Gastroesophageal sphincter (tissue), 4 donors: ENCODE measurements around the gene LAMA2. TPM values are rescaled to one million over a fixed set of nuclear protein-coding genes. Genes with fewer than 3 reads are reported as not detected.
"Not testable (repeated sequence)": the region's sequence is repeated elsewhere in the genome, so short reads cannot be mapped to it uniquely, and the experiment has no call there.

ENCODE experiments used
- ATAC-seq: fragments of 150-250 bp; one replicate; pipeline ENCODE4 v1.9.1; 2016; ENCODE audit warnings: mild to moderate bottlenecking, moderate library complexity
- H3K27ac ChIP-seq, 4 donors: fragments of 200-600 bp; sonication (generic) in 3 of 4; 1 replicate in 3 of 4; 2 replicates in 1 of 4; pipeline ENCODE4 v1.5.1; 2016 to 2019
- H3K27me3 ChIP-seq: fragments of 200-600 bp; sonication (generic); one replicate; pipeline ENCODE4 v1.5.1; 2019
- H3K36me3 ChIP-seq, 2 donors: fragments of 200-600 bp; sonication (generic); one replicate each; pipeline ENCODE4 v1.5.1; 2019; ENCODE audit warnings: control low read depth in 1 of 2
- H3K4me1 ChIP-seq, 3 donors: fragments of 200-600 bp; sonication (generic); 1 replicate in 2 of 3; 2 replicates in 1 of 3; pipeline ENCODE4 v1.5.1; 2016 to 2019; ENCODE audit warnings: control low read depth in 2 of 3
- H3K4me3 ChIP-seq, 2 donors: fragments of 200-600 bp; sonication (generic); one replicate each; pipeline ENCODE4 v1.5.1; 2019; ENCODE audit warnings: mild to moderate bottlenecking in 1 of 2, moderate library complexity in 1 of 2
- H3K9me3 ChIP-seq, 3 donors: fragments of 200-600 bp; sonication (generic); one replicate each; pipeline ENCODE4 v1.5.1; 2017 to 2019; ENCODE audit warnings: control low read depth in 2 of 3
- CTCF ChIP-seq, 4 experiments: fragments of 200-600 bp in 2 of 4; fragments of 450-650 bp in 2 of 4; sonication (generic) in 1 of 4; IDR thresholded peaks; one replicate each; pipeline ENCODE4 v1.5.1; 2017 to 2019; ENCODE audit warnings: antibody characterized with exemption in 4 of 4, mild to moderate bottlenecking in 2 of 4, moderate library complexity in 2 of 4
- EP300 ChIP-seq: sonication (generic); formaldehyde crosslinking; IDR thresholded peaks from one replicate; pipeline ENCODE4 v1.6.1; 2017; ENCODE audit warnings: antibody characterized with exemption, mild to moderate bottlenecking
- POLR2A ChIP-seq, 2 donors: fragments of 450-650 bp; IDR thresholded peaks; one replicate each; pipeline ENCODE4 v1.6.1; 2017; ENCODE audit warnings: antibody characterized with exemption in 2 of 2, mild to moderate bottlenecking in 2 of 2, moderate library complexity in 1 of 2
- POLR2AphosphoS5 ChIP-seq: sonication (generic); formaldehyde crosslinking; IDR thresholded peaks from one replicate; pipeline ENCODE4 v1.6.1; 2017; ENCODE audit warnings: antibody characterized with exemption
- WGBS, 2 donors: methylation state at CpG; one replicate each; pipeline ENCODE4 v1.1.5; 2018; ENCODE audit warnings: low coverage in 1 of 2; 5-methylcytosine and 5-hydroxymethylcytosine counted together
- total RNA-seq, 4 donors: library from RNA; depleted of rRNA; stranded (reverse); fragments of >200 nt; gene quantifications; one replicate each; pipeline ENCODE4 v1.1.0, GENCODE V29; 2016

LAMA2 gene
- total RNA-seq, 4 donors from 2014 or later: 103 to 199 (median 153) TPM

GRCh38 chr6:129033581-129033980, 150.6 kb downstream of the LAMA2 start:
- TF ChIP-seq CTCF (IDR thresholded peaks at IDR 0.05) (no peak), EP300 (no peak)
- 90% methylated on average over 2 of the region's 2 CpGs; no CpG with 5 or more reads in 1 of the 2 donors for WGBS, 2 donors
- ATAC-seq: no peak
- no peaks in the 10 kb centered on the region for H3K27me3 ChIP-seq
- no peaks in the 10 kb centered on the region for H3K9me3 ChIP-seq
- no peaks in the 10 kb centered on the region for H3K36me3 ChIP-seq
- H3K27ac ChIP-seq: no peak overlapping the region
- H3K4me3 ChIP-seq: no peak overlapping the region
- H3K4me1 ChIP-seq: no peaks in the 10 kb centered on the region

GRCh38 chr6:129041563-129041962, 158.6 kb downstream of the LAMA2 start:
- Histone ChIP-seq H3K9me3 (peaks cover 0 to 11% (median 0%) of the 10 kb centered on the region in 3 donors), H3K4me1 (no peaks in the 10 kb centered on the region), H3K36me3 (no peaks in the 10 kb centered on the region), H3K4me3 (no peak overlapping the region), H3K27ac (no peak overlapping the region), H3K27me3 (no peaks in the 10 kb centered on the region)
- TF ChIP-seq EP300 (no peak), CTCF (IDR thresholded peaks at IDR 0.05) (no peak), POLR2AphosphoS5 (no peak), POLR2A (IDR thresholded peaks at IDR 0.05) (no peak)
- ATAC-seq: no peak
- WGBS, 2 donors: 85% methylated on average over 2 of the region's 2 CpGs; no CpG with 5 or more reads in 1 of the 2 donors

DNA sequence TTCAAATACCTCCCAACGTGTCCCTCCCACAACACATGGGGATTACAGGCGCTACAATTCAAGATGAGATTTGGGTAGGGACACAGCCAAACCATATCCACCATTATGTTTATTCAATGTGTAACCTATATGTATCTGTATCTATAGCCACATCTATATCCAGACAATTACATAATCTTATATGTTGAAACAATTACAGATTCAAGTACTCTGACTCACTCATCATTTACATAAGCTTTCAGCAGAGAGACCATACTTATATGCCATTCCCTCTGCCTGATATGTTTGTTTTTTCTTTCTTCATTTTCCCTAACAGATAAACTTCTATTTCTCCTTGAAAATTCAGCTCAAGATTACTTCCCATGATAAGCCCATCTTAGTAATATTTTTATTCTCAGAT, 163.6 kb downstream of the LAMA2 start:
- H3K27me3 ChIP-seq: no peaks in the 10 kb centered on the region
- no peak overlapping the region for H3K27ac ChIP-seq
- 85 to 90% methylated on average over 2 of the region's 2 CpGs for WGBS, 2 donors
- H3K36me3 ChIP-seq: peaks cover 0 to 11% of the 10 kb centered on the region in 2 donors
- no peak overlapping the region for H3K4me3 ChIP-seq
- TF ChIP-seq CTCF (IDR thresholded peaks at IDR 0.05) (no peak), POLR2AphosphoS5 (no peak), POLR2A (IDR thresholded peaks at IDR 0.05) (no peak), EP300 (no peak)
- no peak for ATAC-seq
- peaks cover 0 to 11% (median 0%) of the 10 kb centered on the region in 3 donors for H3K9me3 ChIP-seq
- no peaks in the 10 kb centered on the region for H3K4me1 ChIP-seq

GRCh38 chr6:129047834-129048233, 164.9 kb downstream of the LAMA2 start:
- H3K4me3 ChIP-seq: no peak overlapping the region
- no peak for ATAC-seq
- WGBS, 2 donors: 89 to 100% methylated on average over 3 of the region's 3 CpGs
- H3K36me3 ChIP-seq: peaks cover 0 to 17% of the 10 kb centered on the region in 2 donors
- peaks cover 0 to 11% (median 0%) of the 10 kb centered on the region in 3 donors for H3K9me3 ChIP-seq
- TF ChIP-seq CTCF (IDR thresholded peaks at IDR 0.05): no peak
- no peak for TF ChIP-seq POLR2AphosphoS5
- TF ChIP-seq POLR2A (IDR thresholded peaks at IDR 0.05): no peak
- H3K4me1 ChIP-seq: no peaks in the 10 kb centered on the region
- no peak overlapping the region for H3K27ac ChIP-seq
- H3K27me3 ChIP-seq: no peaks in the 10 kb centered on the region

- no peak for TF ChIP-seq POLR2A (IDR thresholded peaks at IDR 0.05)
- TF ChIP-seq EP300: no peak
- TF ChIP-seq CTCF (IDR thresholded peaks at IDR 0.05): no peak
- TF ChIP-seq POLR2AphosphoS5: no peak
- 92 to 97% methylated on average over 4 of the region's 4 CpGs for WGBS, 2 donors
- no peaks in the 10 kb centered on the region for H3K9me3 ChIP-seq
- no peaks in the 10 kb centered on the region for H3K4me1 ChIP-seq
- peaks cover 0 to 23% of the 10 kb centered on the region in 2 donors for H3K36me3 ChIP-seq
- no peak overlapping the region for H3K27ac ChIP-seq
- ATAC-seq: no peak
- no peaks in the 10 kb centered on the region for H3K27me3 ChIP-seq
- H3K4me3 ChIP-seq: no peak overlapping the region
Observed at GRCh38 chr6:129050086-129050485, 167.1 kb downstream of the LAMA2 start.

DNA sequence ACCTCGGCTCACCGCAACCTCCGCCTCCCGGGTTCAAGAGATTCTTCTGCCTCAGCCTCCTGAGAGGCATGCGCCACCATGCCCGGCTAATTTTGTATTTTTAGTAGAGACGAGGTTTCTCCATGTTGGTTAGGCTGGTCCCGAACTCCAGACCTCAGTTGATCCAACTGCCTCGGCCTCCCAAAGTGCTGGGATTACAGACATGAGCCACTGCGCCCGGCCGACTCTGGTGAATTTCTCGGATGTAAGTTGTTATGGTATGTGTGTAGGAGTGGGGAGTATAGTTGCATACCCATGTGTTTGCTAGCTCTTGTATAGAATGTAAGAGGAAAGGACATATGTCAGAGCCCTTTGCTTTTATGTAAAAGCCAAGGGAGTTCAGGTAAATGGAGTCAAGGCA, 170.2 kb downstream of the LAMA2 start:
- not testable (repeated sequence) for H3K4me1 ChIP-seq, H3K27me3 ChIP-seq, H3K27ac ChIP-seq, ATAC-seq, H3K9me3 ChIP-seq, H3K4me3 ChIP-seq
- 97 to 100% methylated on average over 6 to 13 of the region's 13 CpGs for WGBS, 2 donors
- peaks cover 0 to 23% of the 10 kb centered on the region in 2 donors for H3K36me3 ChIP-seq
